Thoracic aorta (tissue), 2 donors: ENCODE results near the gene PTPRE. TPM values are rescaled to one million over a fixed set of nuclear protein-coding genes. Genes with fewer than 3 reads are reported as not detected.

ENCODE experiments used
- ATAC-seq: fragments of 150-250 bp; one replicate; pipeline ENCODE4 v1.8.0; 2017; ENCODE audit warnings: low read depth; ENCODE audit not compliant: insufficient number of reproducible peaks, low FRiP score
- DNase-seq: peaks from one replicate; pipeline ENCODE4 v3.0.0-alpha.2; 2020; ENCODE audit warnings: low spot score
- H3K27ac ChIP-seq, 2 donors: fragments of 200-600 bp; sonication (generic); 1 replicate in 1 of 2; 2 replicates in 1 of 2; pipeline ENCODE4 v1.5.1; 2016; ENCODE audit warnings: mild to moderate bottlenecking in 2 of 2, moderate library complexity in 2 of 2
- H3K27me3 ChIP-seq: fragments of 200-600 bp; sonication (generic); replicated peaks from 2 replicates; pipeline ENCODE4 v1.6.0; 2016; ENCODE audit warnings: mild to moderate bottlenecking; ENCODE audit not compliant: insufficient read depth
- H3K36me3 ChIP-seq: fragments of 200-600 bp; sonication (generic); one replicate; pipeline ENCODE4 v1.5.1; 2016
- H3K4me1 ChIP-seq, 2 donors: fragments of 200-600 bp; sonication (generic); 1 replicate in 1 of 2; 2 replicates in 1 of 2; pipeline versions ENCODE4 v1.5.1 to v1.6.0; 2016; ENCODE audit warnings: low read depth in 2 of 2, mild to moderate bottlenecking in 1 of 2; ENCODE audit not compliant: control insufficient read depth in 1 of 2
- H3K4me3 ChIP-seq: fragments of 200-600 bp; sonication (generic); 2 replicates; pipeline ENCODE4 v1.5.1; 2016; ENCODE audit warnings: mild to moderate bottlenecking
- H3K9me3 ChIP-seq: fragments of 200-600 bp; sonication (generic); 2 replicates; pipeline ENCODE4 v1.5.1; 2016
- CTCF ChIP-seq: fragments of 200-600 bp; sonication (generic); IDR thresholded peaks from one replicate; pipeline ENCODE4 v1.5.1; 2019; ENCODE audit warnings: antibody characterized with exemption
- total RNA-seq, 2 donors: library from RNA; depleted of rRNA; stranded (reverse); fragments of >200 nt; gene quantifications; one replicate each; pipeline versions ENCODE4 v1.1.0 to v1.2.3, GENCODE V29; 2016

Gene PTPRE
- total RNA-seq, 2 donors from 2014 or later: 41.9 to 45.1 TPM

GRCh38 chr10:127992376-127992775 is 85.5 kb downstream of the PTPRE start:
- Histone ChIP-seq H3K27me3 (no peaks in the 10 kb centered on the region), H3K27ac (no peak overlapping the region), H3K9me3 (no peaks in the 10 kb centered on the region), H3K4me3 (no peak overlapping the region), H3K4me1 (peaks cover 27 to 28% of the 10 kb centered on the region in 2 donors), H3K36me3 (no peaks in the 10 kb centered on the region)
- ATAC-seq (no peak), DNase-seq (no peak)
- TF ChIP-seq CTCF: no peak

- Histone ChIP-seq H3K36me3 (no peaks in the 10 kb centered on the region), H3K4me3 (no peak overlapping the region), H3K27ac (no peak overlapping the region), H3K27me3 (no peaks in the 10 kb centered on the region), H3K9me3 (no peaks in the 10 kb centered on the region), H3K4me1 (peaks cover 27 to 28% of the 10 kb centered on the region in 2 donors)
- ATAC-seq: no peak
- TF ChIP-seq CTCF: no peak
- DNase-seq: no peak
Measured at GRCh38 chr10:127993056-127993690, 86.3 kb downstream of the PTPRE start.

- TF ChIP-seq CTCF: no peak
- H3K36me3 ChIP-seq: no peaks in the 10 kb centered on the region
- H3K9me3 ChIP-seq: no peaks in the 10 kb centered on the region
- no peak overlapping the region for H3K4me3 ChIP-seq
- ATAC-seq (no peak), DNase-seq (no peak)
- H3K4me1 ChIP-seq: peaks cover 12% of the 10 kb centered on the region in 2 donors
- H3K27me3 ChIP-seq: no peaks in the 10 kb centered on the region
- H3K27ac ChIP-seq: no peak overlapping the region
Measured at GRCh38 chr10:127995939-127996338, 89.0 kb downstream of the PTPRE start.

- no peak overlapping the region for H3K27ac ChIP-seq
- DNase-seq (no peak), ATAC-seq (no peak)
- H3K4me1 ChIP-seq: peaks cover 5 to 8% of the 10 kb centered on the region in 2 donors
- no peak for TF ChIP-seq CTCF
- no peaks in the 10 kb centered on the region for H3K36me3 ChIP-seq
- no peaks in the 10 kb centered on the region for H3K27me3 ChIP-seq
- H3K9me3 ChIP-seq: no peaks in the 10 kb centered on the region
- H3K4me3 ChIP-seq: no peak overlapping the region
Measured at GRCh38 chr10:127996586-127996985, 89.7 kb downstream of the PTPRE start.

- Histone ChIP-seq H3K36me3 (no peaks in the 10 kb centered on the region), H3K27me3 (no peaks in the 10 kb centered on the region), H3K4me3 (no peak overlapping the region), H3K4me1 (peaks cover 0 to 3% of the 10 kb centered on the region in 2 donors), H3K27ac (no peak overlapping the region), H3K9me3 (no peaks in the 10 kb centered on the region)
- ATAC-seq (no peak), DNase-seq (no peak)
- TF ChIP-seq CTCF: no peak
Measured at GRCh38 chr10:127997271-127997670, 90.4 kb downstream of the PTPRE start.
